Cardiac fibroblast (primary cell): Measurements from ENCODE around the gene RANBP3.

Source experiments
- DNase-seq, 2 donors: peaks; one replicate each; pipeline versions ENCODE4 v3.0.0 to v3.0.0-alpha.2; 2010; ENCODE audit warnings: low read depth in 2 of 2
- H3K4me3 ChIP-seq, 2 donors: replicated peaks in 1 of 2; 1 replicate in 1 of 2; 2 replicates in 1 of 2; pipeline ENCODE4 v1.5.1; 2011; ENCODE audit warnings: low read depth in 2 of 2, low read length in 2 of 2, mild to moderate bottlenecking in 2 of 2, moderate library complexity in 1 of 2
- TF ChIP-seq, protein P1 (sequence below): IDR thresholded peaks from one replicate; pipeline ENCODE4 v1.5.1; 2011; ENCODE audit warnings: low read depth, mild to moderate bottlenecking, low read length, inconsistent platforms

The RANBP3 gene

DNA sequence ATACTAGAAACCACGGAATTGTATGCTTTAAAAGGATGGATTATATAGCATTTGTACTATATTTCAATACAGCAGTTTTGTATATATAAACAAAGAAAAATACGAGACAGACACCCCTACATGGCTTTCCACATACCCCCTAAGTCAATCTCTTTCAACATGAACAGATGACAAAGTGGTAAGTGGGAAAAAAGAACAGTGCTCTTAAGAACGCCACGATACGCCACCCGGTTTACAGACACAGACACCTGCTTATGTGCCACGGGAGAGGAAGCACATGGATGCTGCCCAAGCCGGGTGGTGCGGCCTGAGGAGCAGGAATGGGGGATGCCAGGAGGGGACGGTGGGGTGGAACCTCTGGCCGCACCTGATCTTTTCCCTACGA, 55.8 kb downstream of the RANBP3 start:
- TF ChIP-seq, protein P1, sequence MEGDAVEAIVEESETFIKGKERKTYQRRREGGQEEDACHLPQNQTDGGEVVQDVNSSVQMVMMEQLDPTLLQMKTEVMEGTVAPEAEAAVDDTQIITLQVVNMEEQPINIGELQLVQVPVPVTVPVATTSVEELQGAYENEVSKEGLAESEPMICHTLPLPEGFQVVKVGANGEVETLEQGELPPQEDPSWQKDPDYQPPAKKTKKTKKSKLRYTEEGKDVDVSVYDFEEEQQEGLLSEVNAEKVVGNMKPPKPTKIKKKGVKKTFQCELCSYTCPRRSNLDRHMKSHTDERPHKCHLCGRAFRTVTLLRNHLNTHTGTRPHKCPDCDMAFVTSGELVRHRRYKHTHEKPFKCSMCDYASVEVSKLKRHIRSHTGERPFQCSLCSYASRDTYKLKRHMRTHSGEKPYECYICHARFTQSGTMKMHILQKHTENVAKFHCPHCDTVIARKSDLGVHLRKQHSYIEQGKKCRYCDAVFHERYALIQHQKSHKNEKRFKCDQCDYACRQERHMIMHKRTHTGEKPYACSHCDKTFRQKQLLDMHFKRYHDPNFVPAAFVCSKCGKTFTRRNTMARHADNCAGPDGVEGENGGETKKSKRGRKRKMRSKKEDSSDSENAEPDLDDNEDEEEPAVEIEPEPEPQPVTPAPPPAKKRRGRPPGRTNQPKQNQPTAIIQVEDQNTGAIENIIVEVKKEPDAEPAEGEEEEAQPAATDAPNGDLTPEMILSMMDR: no peak
- no peak overlapping the region for H3K4me3 ChIP-seq

DNA sequence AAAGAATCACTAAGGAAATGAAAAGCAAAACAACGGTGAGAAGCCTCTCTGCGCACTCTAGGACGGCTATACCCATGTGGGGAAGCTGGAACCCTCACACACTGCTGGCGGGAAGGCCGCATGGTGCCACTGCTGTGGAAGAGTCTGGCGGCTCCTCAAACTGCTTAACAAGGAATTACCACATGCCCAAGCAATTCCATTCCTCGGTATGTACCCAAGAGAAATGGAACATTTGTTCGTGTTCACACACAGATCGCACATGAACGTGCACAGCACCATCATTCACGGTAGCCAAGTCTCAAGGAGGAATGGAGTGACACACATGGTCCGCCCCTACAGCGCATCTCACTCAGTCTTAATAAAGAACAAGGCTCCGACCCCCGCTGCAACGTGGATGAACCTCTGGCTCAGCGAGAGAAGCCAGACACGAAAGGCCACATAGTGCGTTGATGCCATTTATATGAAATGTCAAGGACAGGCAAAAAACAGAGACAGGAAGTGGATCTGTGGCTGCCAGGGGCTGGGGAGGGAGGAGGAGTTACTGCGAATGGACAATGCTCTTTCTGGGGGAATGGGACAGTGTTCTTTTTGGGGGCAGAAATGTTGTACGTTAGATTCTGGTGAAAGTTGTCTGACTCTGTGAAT, 56.3 kb downstream of the RANBP3 start:
- TF ChIP-seq, protein P1: no peak
- DNase-seq: no peak
- no peak overlapping the region for H3K4me3 ChIP-seq

More for the DNA sequence above, 55.8 kb downstream of the RANBP3 start:
- no peak for DNase-seq

DNA sequence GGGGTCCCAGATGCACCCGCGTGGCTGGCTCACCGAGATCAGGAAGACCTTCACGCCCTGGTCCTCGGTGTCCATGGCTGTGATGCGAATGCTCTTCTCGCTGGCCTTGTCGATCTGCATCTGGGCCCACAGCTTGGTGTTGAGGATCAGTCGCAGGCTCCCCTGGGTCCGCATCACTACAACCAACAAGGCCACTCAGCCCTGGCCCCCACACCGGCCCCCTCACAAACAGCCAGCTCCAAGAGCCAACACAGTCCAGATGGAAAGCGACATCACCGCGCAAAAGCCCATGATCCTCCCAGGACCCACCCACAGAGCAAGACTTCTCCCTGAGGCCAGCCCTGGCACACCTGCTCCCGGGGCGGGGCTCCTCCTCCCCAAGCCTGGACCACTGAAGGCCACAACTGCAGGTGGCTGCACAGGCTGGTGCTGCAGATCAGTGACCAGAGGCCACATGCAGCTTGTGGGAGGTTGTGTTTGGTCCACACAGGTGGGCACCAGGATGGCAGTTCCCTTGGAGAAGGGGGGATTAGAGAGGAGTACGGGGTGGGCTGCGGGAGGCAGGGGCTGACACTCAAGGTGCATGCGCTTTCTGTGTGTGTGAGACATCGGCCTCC, 59.4 kb downstream of the RANBP3 start:
- no peak for DNase-seq
- no peak overlapping the region for H3K4me3 ChIP-seq
- TF ChIP-seq, protein P1: no peak

DNA sequence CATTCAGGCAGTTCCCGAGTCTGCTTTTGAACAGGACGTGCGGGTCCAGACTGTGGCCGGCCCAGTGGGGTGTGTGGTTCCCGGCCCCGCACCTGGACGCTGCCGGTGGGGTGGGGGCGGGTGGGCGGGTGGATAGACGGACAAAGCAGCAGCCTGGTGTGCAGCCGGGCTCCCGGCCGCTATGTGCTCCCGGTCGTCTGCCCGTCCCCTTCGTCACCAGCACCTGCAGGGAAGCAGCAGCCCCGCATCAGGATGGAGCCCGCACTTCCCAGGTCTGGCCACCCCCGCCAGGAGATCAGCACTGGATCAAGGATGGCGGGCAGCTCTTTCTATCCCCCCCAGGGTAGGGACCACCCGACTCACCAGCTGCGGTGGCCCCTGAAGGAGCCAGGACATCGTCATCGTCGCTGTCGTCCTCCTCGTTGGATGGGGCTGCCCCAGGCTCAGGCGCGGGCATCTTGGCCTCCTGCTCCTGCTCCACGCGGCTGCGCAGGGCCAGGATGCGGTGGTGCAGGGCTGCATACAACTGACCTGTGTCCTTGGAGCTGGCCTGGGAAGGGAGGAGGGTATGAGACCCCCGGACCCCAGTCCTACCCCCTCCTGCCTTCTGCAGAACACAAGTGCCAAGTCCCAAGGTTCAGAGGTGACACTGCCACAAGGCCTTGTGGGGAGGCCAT, 60.4 kb downstream of the RANBP3 start:
- DNase-seq: no peak
- TF ChIP-seq, protein P1: no peak
- H3K4me3 ChIP-seq: no peak overlapping the region

DNA sequence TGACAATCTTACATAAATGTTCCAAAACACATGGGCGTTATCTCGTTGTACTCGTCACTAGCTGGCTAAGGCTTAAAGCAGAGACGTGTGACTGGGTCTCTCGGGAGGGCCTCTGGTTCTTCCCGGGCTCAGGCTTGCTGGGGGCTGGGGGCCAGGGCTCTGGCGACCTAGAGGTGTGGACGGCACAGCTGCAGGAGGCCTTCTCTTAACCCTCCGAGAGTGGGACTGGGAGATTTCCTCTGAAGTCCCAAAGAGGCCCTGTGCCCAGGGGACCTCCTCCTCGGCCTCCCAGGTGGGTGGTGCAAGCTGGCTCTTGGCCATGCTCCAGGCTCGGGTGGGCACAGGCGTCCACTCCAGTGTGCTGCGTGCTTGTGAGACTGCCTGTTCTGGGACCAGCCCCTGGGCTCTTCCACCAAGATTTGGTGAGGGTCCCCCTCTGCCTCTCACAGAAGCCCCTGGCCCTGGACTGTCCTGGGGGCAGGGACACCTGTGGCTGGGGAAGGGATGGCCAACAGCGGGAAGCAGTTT, 61.7 kb downstream of the RANBP3 start:
- H3K4me3 ChIP-seq: no peak overlapping the region
- TF ChIP-seq, protein P1: no peak
- DNase-seq: peak in 1 of 2 donors; percentile 38

DNA sequence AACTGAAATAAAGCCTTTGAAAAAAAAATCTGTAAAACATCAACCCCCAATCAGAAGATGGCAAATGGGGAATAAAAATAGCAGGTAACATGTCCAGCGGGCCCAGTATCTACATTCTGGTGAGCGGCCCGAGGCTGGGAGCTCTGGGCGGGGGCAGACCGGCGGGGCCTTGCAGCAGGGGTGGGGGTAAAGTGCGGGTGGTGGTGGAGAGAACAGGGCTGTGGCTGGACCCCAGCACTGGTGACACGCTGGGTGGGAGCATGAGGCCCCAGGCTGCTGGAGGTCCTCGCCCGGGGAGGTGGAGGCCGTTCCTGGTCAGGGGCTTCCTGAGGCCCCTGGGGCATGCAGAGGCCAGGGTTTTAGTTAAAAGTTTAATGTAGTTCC, 62.2 kb downstream of the RANBP3 start:
- TF ChIP-seq, protein P1: no peak
- H3K4me3 ChIP-seq: no peak overlapping the region
- DNase-seq: no peak
